CD4-positive, alpha-beta T cell treated with Interleukin-2 at 100 ng/mL for 4 hours (primary cell): ENCODE measurements around the gene RAB33B.

Experiments used
- DNase-seq: peaks from one replicate; pipeline ENCODE4 v3.0.0-alpha.2; 2020; ENCODE audit warnings: low spot score

The RAB33B gene

GRCh38 chr4:139508581-139509237 lies 54.8 kb downstream of the RAB33B start:
- DNase-seq: no peak

- DNase-seq: no peak
Observed at GRCh38 chr4:139509727-139510410, 55.9 kb downstream of the RAB33B start.

GRCh38 chr4:139511320-139511719 lies 57.4 kb downstream of the RAB33B start:
- DNase-seq: no peak

GRCh38 chr4:139514382-139515059 lies 60.6 kb downstream of the RAB33B start:
- DNase-seq: no peak

DNA sequence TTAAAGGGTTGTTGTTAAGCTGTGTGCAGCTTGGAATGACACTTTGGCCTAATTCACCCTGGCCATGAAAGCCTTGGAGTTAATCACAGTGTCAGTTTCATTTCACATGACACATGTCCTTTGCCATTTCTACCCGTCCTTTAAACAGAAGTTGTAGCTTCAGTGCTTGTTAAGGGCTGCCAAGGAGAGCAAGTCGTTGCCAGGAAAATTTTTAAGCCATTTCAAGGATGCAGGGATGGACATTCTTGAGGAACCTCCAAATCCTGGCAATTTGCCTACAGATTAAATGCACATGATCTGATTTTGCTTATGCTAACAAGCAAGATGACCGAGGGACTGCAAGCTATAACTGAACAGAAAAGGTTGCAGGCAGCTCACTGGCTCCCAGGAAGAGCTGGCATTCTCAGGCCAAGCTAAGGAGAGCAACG lies 61.6 kb downstream of the RAB33B start:
- DNase-seq: no peak

DNA sequence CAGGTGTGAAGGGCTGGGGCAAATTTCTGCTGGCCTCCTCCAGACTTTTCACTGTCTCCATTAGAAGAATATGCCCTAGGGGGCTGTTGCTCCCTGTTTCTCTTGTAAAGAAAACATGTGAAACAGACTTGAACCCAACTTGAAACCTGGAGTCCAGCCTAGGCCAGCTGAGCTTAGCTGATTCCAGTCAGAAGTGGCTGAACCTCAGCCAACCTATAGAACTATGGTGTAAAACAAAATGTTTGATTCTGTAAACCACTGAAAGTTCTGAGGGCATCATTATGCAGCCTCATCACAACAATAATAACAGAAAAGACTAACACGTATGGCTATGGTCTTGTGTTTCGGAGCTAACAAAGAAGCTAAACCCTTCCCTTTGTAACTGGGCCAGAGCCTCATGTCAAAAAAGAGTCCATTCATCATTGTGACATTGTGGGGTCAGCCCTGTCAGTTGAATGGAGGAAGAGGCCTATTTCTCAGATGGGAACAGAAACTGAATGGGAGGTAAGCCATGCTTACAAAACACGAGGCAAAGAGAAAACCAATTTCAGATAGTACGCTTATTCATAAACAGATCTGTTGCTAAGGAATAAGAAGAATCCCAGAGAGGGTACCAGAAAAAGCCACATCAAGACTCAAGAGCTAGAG lies 68.0 kb downstream of the RAB33B start:
- no peak for DNase-seq

GRCh38 chr4:139522457-139522856 lies 68.5 kb downstream of the RAB33B start:
- DNase-seq: no peak

DNA sequence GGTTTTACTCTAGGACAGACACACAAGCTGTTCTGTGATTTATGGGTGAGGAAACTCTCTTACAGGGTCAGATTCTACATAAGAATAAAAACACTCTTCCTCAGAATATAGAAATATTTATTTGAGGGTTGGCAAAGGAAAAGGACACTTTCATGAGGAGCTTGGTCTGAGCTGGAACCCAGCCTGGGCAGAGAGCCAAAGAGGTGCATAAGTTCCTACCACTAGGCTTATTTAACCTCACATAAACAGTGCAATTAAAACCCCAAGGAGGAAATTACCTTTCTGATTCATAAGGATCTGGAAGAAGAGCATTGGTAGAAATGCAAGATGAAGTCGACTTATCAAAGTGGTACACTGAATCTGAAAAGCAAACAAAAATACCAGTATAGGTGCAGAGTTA lies 69.2 kb downstream of the RAB33B start:
- no peak for DNase-seq

- no peak for DNase-seq
Observed at GRCh38 chr4:139524062-139524631, 70.2 kb downstream of the RAB33B start.

GRCh38 chr4:139525414-139525813 lies 71.5 kb downstream of the RAB33B start:
- peak; percentile 5 for DNase-seq
